Common myeloid progenitor, CD34-positive (primary cell): ENCODE measurements around the gene TAS2R46.
"Not testable (repeated sequence)": the region's sequence is repeated elsewhere in the genome, so short reads cannot be mapped to it uniquely, and the experiment has no call there.

Experiments used
- CTCF ChIA-PET: fragments of 350-600 bp; sonication (Branson Sonifier 250); formaldehyde crosslinking; loops from one replicate; lab custom pipeline; 2021; ENCODE audit warnings: antibody characterized with exemption; lab: Charles Lee
- POLR2A ChIA-PET: fragments of 350-600 bp; sonication (Branson Sonifier 250); formaldehyde crosslinking; loops from one replicate; lab custom pipeline; 2021; ENCODE audit warnings: antibody characterized with exemption; lab: Charles Lee
- DNase-seq, 3 donors: peaks; one replicate each; pipeline versions ENCODE4 v3.0.0 to v3.0.0-alpha.2; 2013
- H3K27ac ChIP-seq, 2 experiments: 1 replicate in 1 of 2; 2 replicates in 1 of 2; pipeline ENCODE4 v1.7.0; 2013; ENCODE audit warnings: inconsistent platforms in 2 of 2, low read length in 2 of 2, mild to moderate bottlenecking in 2 of 2, low read depth in 1 of 2, moderate library complexity in 1 of 2; ENCODE audit not compliant: severe bottlenecking in 2 of 2, insufficient read depth in 1 of 2, poor library complexity in 1 of 2
- H3K27me3 ChIP-seq, 5 experiments: replicated peaks in 2 of 5; 1 replicate in 3 of 5; 2 replicates in 2 of 5; pipeline versions ENCODE4 v1.6.1 to v1.7.0; 2013; ENCODE audit warnings: low read length in 4 of 5, mild to moderate bottlenecking in 2 of 5, moderate library complexity in 2 of 5, inconsistent platforms in 1 of 5; ENCODE audit not compliant: insufficient read depth in 5 of 5, control insufficient read depth in 4 of 5
- H3K36me3 ChIP-seq, 4 experiments: 1 replicate in 2 of 4; 2 replicates in 2 of 4; pipeline versions ENCODE4 v1.6.1 to v1.7.0; 2013; ENCODE audit warnings: low read length in 3 of 4, control low read depth in 1 of 4, mild to moderate bottlenecking in 1 of 4; ENCODE audit not compliant: control insufficient read depth in 4 of 4, insufficient read depth in 4 of 4
- H3K4me1 ChIP-seq, 4 experiments: 1 replicate in 3 of 4; 2 replicates in 1 of 4; pipeline versions ENCODE4 v1.6.1 to v1.7.1; 2013; ENCODE audit warnings: low read length in 3 of 4, mild to moderate bottlenecking in 3 of 4, control low read depth in 1 of 4, inconsistent platforms in 1 of 4, moderate library complexity in 1 of 4; ENCODE audit not compliant: control insufficient read depth in 4 of 4, insufficient read depth in 4 of 4; ENCODE audit errors: control extremely low read depth in 1 of 4
- H3K4me3 ChIP-seq, 7 experiments: 1 replicate in 4 of 7; 2 replicates in 3 of 7; pipeline versions ENCODE4 v1.5.1 to v1.7.0; 2013; ENCODE audit warnings: mild to moderate bottlenecking in 7 of 7, low read length in 6 of 7, moderate library complexity in 6 of 7, inconsistent platforms in 2 of 7, low read depth in 2 of 7, control low read depth in 1 of 7; ENCODE audit not compliant: insufficient read depth in 4 of 7, control insufficient read depth in 1 of 7; ENCODE audit errors: extremely low read depth in 1 of 7
- H3K9me3 ChIP-seq, 5 experiments: 1 replicate in 4 of 5; 2 replicates in 1 of 5; pipeline versions ENCODE4 v1.6.1 to v1.7.1; 2013; ENCODE audit warnings: low read length in 4 of 5, mild to moderate bottlenecking in 2 of 5, inconsistent platforms in 1 of 5, low read depth in 1 of 5, moderate library complexity in 1 of 5; ENCODE audit not compliant: control insufficient read depth in 4 of 5, insufficient read depth in 2 of 5; ENCODE audit errors: control extremely low read depth in 1 of 5
- WGBS: methylation state at CpG from one replicate; pipeline ENCODE4 v1.1.5; 2013; ENCODE audit not compliant: insufficient coverage; 5-methylcytosine and 5-hydroxymethylcytosine counted together

TAS2R46 gene

GRCh38 chr12:11070999-11071398 is 8.9 kb upstream of the TAS2R46 start:
- WGBS, result 67% methylated on average over 1 of the region's 1 CpG
- Histone ChIP-seq H3K27me3 (no peaks in the 10 kb centered on the region), H3K4me1 (no peaks in the 10 kb centered on the region), H3K36me3 (peaks cover 0 to 10% (median 0%) of the 10 kb centered on the region in 4 experiments), H3K4me3 (no peak overlapping the region), H3K27ac (no peak overlapping the region), H3K9me3 (peaks cover 0 to 4% (median 0%) of the 10 kb centered on the region in 5 experiments)
- CTCF ChIA-PET, result no interaction called here
- POLR2A ChIA-PET, result no interaction called here
- DNase-seq, result no peak

- ChIA-PET CTCF (no interaction called here), POLR2A (no interaction called here)
- Histone ChIP-seq H3K27ac (no peak overlapping the region), H3K27me3 (no peaks in the 10 kb centered on the region), H3K4me3 (no peak overlapping the region), H3K36me3 (peaks cover 0 to 10% (median 0%) of the 10 kb centered on the region in 4 experiments), H3K4me1 (no peaks in the 10 kb centered on the region), H3K9me3 (peaks cover 0 to 4% (median 0%) of the 10 kb centered on the region in 5 experiments)
- 96% methylated on average over 3 of the region's 5 CpGs for WGBS
- DNase-seq, result no peak
These were observed 7.8 kb upstream of the TAS2R46 start for GRCh38 chr12:11069854-11070365.

GRCh38 chr12:11067514-11067913 is 5.4 kb upstream of the TAS2R46 start:
- Histone ChIP-seq H3K27me3 (no peaks in the 10 kb centered on the region), H3K4me3 (no peak overlapping the region), H3K36me3 (peaks cover 0 to 10% (median 2%) of the 10 kb centered on the region in 4 experiments), H3K9me3 (peaks cover 0 to 4% (median 0%) of the 10 kb centered on the region in 5 experiments), H3K27ac (no peak overlapping the region), H3K4me1 (no peaks in the 10 kb centered on the region)
- WGBS, result 90% methylated on average over 2 of the region's 2 CpGs
- ChIA-PET CTCF (no interaction called here), POLR2A (no interaction called here)
- DNase-seq, result no peak

- Histone ChIP-seq H3K9me3 (peaks cover 0 to 2% (median 0%) of the 10 kb centered on the region in 5 experiments), H3K36me3 (peaks cover 0 to 11% (median 5%) of the 10 kb centered on the region in 4 experiments), H3K27ac (no peak overlapping the region), H3K4me1 (no peaks in the 10 kb centered on the region), H3K27me3 (no peaks in the 10 kb centered on the region), H3K4me3 (no peak overlapping the region)
- POLR2A ChIA-PET, result no interaction called here
- DNase-seq, result no peak
- CTCF ChIA-PET, result no interaction called here
These were observed 2.3 kb downstream of the TAS2R46 start for GRCh38 chr12:11059784-11060183.

- CTCF ChIA-PET, result no interaction called here
- Histone ChIP-seq H3K36me3 (peaks cover 0 to 9% (median 5%) of the 10 kb centered on the region in 4 experiments), H3K27ac (no peak overlapping the region), H3K27me3 (no peaks in the 10 kb centered on the region), H3K4me3 (no peak overlapping the region), H3K4me1 (no peaks in the 10 kb centered on the region), H3K9me3 (peaks cover 0 to 2% (median 0%) of the 10 kb centered on the region in 5 experiments)
- 97% methylated on average over 3 of the region's 3 CpGs for WGBS
- POLR2A ChIA-PET, result no interaction called here
- DNase-seq, result no peak
These were observed 3.1 kb downstream of the TAS2R46 start for GRCh38 chr12:11059041-11059440.

GRCh38 chr12:11055306-11055705 is 6.8 kb downstream of the TAS2R46 start:
- no peak overlapping the region for H3K27ac ChIP-seq
- no peak overlapping the region for H3K4me3 ChIP-seq
- H3K36me3 ChIP-seq, result peaks cover 0 to 12% (median 8%) of the 10 kb centered on the region in 4 experiments
- no CpG with 5 or more reads among the region's 2 CpGs for WGBS
- H3K27me3 ChIP-seq, result no peaks in the 10 kb centered on the region
- POLR2A ChIA-PET, result no interaction called here
- H3K4me1 ChIP-seq, result no peaks in the 10 kb centered on the region
- CTCF ChIA-PET, result no interaction called here
- peaks cover 0 to 25% (median 4%) of the 10 kb centered on the region in 5 experiments for H3K9me3 ChIP-seq
- DNase-seq, result no peak

DNA sequence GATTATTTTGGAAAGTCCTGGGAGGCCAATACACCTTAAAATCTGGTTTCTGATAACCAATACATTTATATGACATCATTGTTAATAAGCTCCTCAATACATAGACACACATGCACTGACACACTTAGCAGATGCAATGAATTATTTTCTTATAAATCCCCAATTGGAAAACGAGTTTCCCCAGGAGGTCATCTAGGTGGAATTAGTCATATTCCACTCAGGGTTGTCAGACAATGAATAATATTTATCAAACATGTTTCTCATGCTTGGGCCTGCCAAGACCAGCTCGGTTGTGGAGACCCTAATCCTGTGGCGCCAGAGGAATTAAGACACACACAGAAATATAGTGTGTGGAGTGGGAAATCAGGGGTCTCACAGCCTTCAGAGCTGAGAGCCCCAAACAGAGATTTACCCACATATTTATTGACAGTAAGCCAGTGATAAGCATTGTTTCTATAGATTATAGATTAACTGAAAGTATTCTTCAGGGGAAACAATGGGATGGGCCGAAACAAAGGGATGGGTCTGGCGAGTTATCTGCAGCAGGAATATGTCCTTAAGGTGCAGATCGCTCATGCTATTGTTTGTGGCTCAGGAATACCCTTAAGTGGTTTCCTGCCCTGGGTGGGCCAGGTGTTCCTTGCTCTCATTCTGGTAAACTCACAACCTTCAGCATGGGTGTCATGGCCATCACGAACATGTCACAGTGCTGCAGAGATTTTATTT is 12.1 kb downstream of the TAS2R46 start:
- peaks cover 0 to 33% (median 10%) of the 10 kb centered on the region in 5 experiments for H3K9me3 ChIP-seq
- peak in 1 of 3 donors; percentile 2 for DNase-seq
- 100% methylated on average over 5 of the region's 7 CpGs for WGBS
- H3K27ac ChIP-seq, CTCF ChIA-PET, H3K4me1 ChIP-seq, H3K27me3 ChIP-seq, H3K4me3 ChIP-seq, POLR2A ChIA-PET: not testable (repeated sequence)
- H3K36me3 ChIP-seq, result peaks cover 7 to 34% (median 8%) of the 10 kb centered on the region in 4 experiments
